HepG2 (cell line): ENCODE data around the gene LAMTOR3. TPM values are rescaled to one million over a fixed set of nuclear protein-coding genes. Genes with fewer than 3 reads are reported as not detected.
A peak's percentile ranks its signal among the peaks of the same experiment; 100 is the strongest.

Experiments used
- ATAC-seq: fragments of 200-7000 bp; cut with Tn5 transposase; 3 replicates; pipeline ENCODE4 v1.9.1; 2020; ENCODE audit warnings: mild to moderate bottlenecking, moderate library complexity
- BruUV-seq: library from RNA; stranded (reverse); fragments of 400-500 nt; replicated peaks from 2 replicates; lab custom pipeline; 2021; lab: Mats Ljungman, UMichigan
- CTCF ChIA-PET: fragments of 300-600 bp; formaldehyde crosslinking; extraction: SDS; loops from one replicate; lab custom pipeline; 2021; ENCODE audit warnings: low total read pairs, inconsistent platforms, low intra/inter-chr PET ratio; lab: Yijun Ruan, JAX
- POLR2A ChIA-PET: fragments of 350-600 bp; sonication (Branson Sonifier 250); formaldehyde crosslinking; loops from one replicate; lab custom pipeline; 2020; ENCODE audit warnings: antibody characterized with exemption, inconsistent platforms; lab: Yijun Ruan, JAX
- DNase-seq: peaks from one replicate; pipeline ENCODE4 v3.0.0-alpha.2; 2015; ENCODE audit warnings: low spot score
- FAIRE-seq: peaks from 3 replicates; lab custom pipeline; 2011; peaks lifted over from hg19 to GRCh38; lab: Jason Lieb, UNC
- H2AFZ ChIP-seq: one replicate; pipeline ENCODE4 v1.6.1; 2011; ENCODE audit warnings: low read length, inconsistent platforms
- H3K27ac ChIP-seq: fragments of 300-600 bp; 3 replicates; pipeline ENCODE4 v1.8.0; 2011; ENCODE audit warnings: mixed run types, mild to moderate bottlenecking, mixed read lengths, low read length, inconsistent platforms; ENCODE audit not compliant: insufficient read depth; ENCODE audit errors: extremely low read length
- H3K27me3 ChIP-seq, 2 experiments: fragments of 200-600 bp in 1 of 2; 2 replicates in 1 of 2; 3 replicates in 1 of 2; pipeline versions ENCODE4 v1.6.0 to v1.8.0; 2011; ENCODE audit warnings: low read length in 2 of 2, mild to moderate bottlenecking in 2 of 2, moderate library complexity in 2 of 2, inconsistent platforms in 1 of 2; ENCODE audit not compliant: insufficient read depth in 2 of 2, control insufficient read depth in 1 of 2
- H3K36me3 ChIP-seq, 2 experiments: fragments of 200-600 bp in 1 of 2; replicated peaks in 1 of 2; 2 replicates in 1 of 2; 3 replicates in 1 of 2; pipeline versions ENCODE4 v1.5.1 to v1.8.0; 2011; ENCODE audit warnings: low read length in 2 of 2, inconsistent platforms in 1 of 2; ENCODE audit not compliant: insufficient read depth in 2 of 2, control insufficient read depth in 1 of 2
- H3K4me1 ChIP-seq: 2 replicates; pipeline ENCODE4 v1.5.1; 2012; ENCODE audit warnings: low read length, inconsistent platforms; ENCODE audit not compliant: insufficient read depth
- H3K4me2 ChIP-seq: 2 replicates; pipeline ENCODE4 v1.6.0; 2011; ENCODE audit warnings: low read depth, low read length, inconsistent platforms
- H3K4me3 ChIP-seq, 3 experiments: fragments of 200-600 bp in 1 of 3; sonication (generic), shearing (Covaris generic) in 1 of 3; replicated peaks in 1 of 3; 2 replicates each; pipeline ENCODE4 v1.5.1; 2011 to 2016; ENCODE audit warnings: low read length in 3 of 3, inconsistent platforms in 2 of 3, low read depth in 2 of 3, mild to moderate bottlenecking in 2 of 3, control low read depth in 1 of 3, mixed read lengths in 1 of 3; ENCODE audit not compliant: insufficient read depth in 1 of 3
- H3K79me2 ChIP-seq: one replicate; pipeline ENCODE4 v1.6.1; 2011; ENCODE audit warnings: low read length, inconsistent platforms; ENCODE audit not compliant: insufficient read depth
- H3K9ac ChIP-seq: 2 replicates; pipeline ENCODE4 v1.6.0; 2011; ENCODE audit warnings: mild to moderate bottlenecking, low read depth, low read length, inconsistent platforms; ENCODE audit not compliant: insufficient read depth
- H3K9me3 ChIP-seq: 2 replicates; pipeline ENCODE4 v1.5.1; 2012; ENCODE audit warnings: mild to moderate bottlenecking, low read length
- H4K20me1 ChIP-seq: 2 replicates; pipeline ENCODE4 v1.6.0; 2011; ENCODE audit warnings: inconsistent platforms, mild to moderate bottlenecking, low read length, moderate library complexity; ENCODE audit not compliant: insufficient read depth
- CTCF ChIP-seq: sonication (generic); formaldehyde crosslinking; IDR thresholded peaks from 2 replicates; pipeline ENCODE4 v1.5.0; 2020; ENCODE audit warnings: mild to moderate bottlenecking, missing genetic modification reagents, moderate library complexity
- MAFF ChIP-seq: IDR thresholded peaks from 2 replicates; pipeline ENCODE4 v1.6.1; 2011; ENCODE audit warnings: low read depth, low read length, improper control_type of control experiment
- MAFG ChIP-seq: sonication (generic); formaldehyde crosslinking; IDR thresholded peaks from 2 replicates; pipeline ENCODE4 v1.5.1; 2020; ENCODE audit warnings: mild to moderate bottlenecking, missing genetic modification reagents
- MAFK ChIP-seq, 2 experiments: IDR thresholded peaks in 1 of 2; conservative IDR thresholded peaks in 1 of 2; 2 replicates each; pipeline ENCODE4 v1.6.1; 2011; ENCODE audit warnings: improper control_type of control experiment in 2 of 2, low read length in 2 of 2
- MYNN ChIP-seq: sonication (generic); formaldehyde crosslinking; IDR thresholded peaks from 2 replicates; pipeline ENCODE4 v1.4.0; 2020; ENCODE audit warnings: mild to moderate bottlenecking, low read depth, missing genetic modification reagents
- STAG1 ChIP-seq: sonication (generic); formaldehyde crosslinking; IDR thresholded peaks from 2 replicates; pipeline ENCODE4 v1.4.0; 2020; ENCODE audit warnings: missing genetic modification reagents
- TFAP4 ChIP-seq: sonication (generic); IDR thresholded peaks from 2 replicates; pipeline ENCODE4 v1.6.1; 2016; ENCODE audit warnings: low read depth, borderline replicate concordance
- ZMYM3 ChIP-seq: sonication (generic); formaldehyde crosslinking; IDR thresholded peaks from 2 replicates; pipeline ENCODE4 v1.5.1; 2020; ENCODE audit warnings: mild to moderate bottlenecking, missing genetic modification reagents
- ZNF674 ChIP-seq: sonication (generic); formaldehyde crosslinking; IDR thresholded peaks from 2 replicates; pipeline ENCODE4 v1.5.0; 2020; ENCODE audit warnings: low read depth, mild to moderate bottlenecking, missing genetic modification reagents
- WGBS: methylation state at CpG from one replicate; pipeline ENCODE4 v1.1.6; 2017; ENCODE audit warnings: low lambda C conversion rate; 5-methylcytosine and 5-hydroxymethylcytosine counted together
- in situ Hi-C: cut with HindIII; loops from 2 replicates; pipeline ENCODE4 v1.10.0; 2017; ENCODE audit warnings: low pct_unique_long_range_greater_than_20kb; ENCODE audit not compliant: extremely low pct_ligation_motif_present
- intact Hi-C: fragments of 100-400 bp; cut with micrococcal nuclease; formaldehyde crosslinking; loops from one replicate; pipeline ENCODE4 v1.10.0; 2022; ENCODE audit not compliant: unreplicated experiment
- polyA plus RNA-seq, 8 experiments: library from polyadenylated mRNA; depleted of rRNA in 3 of 8; stranded (reverse) in 7 of 8; unstranded in 1 of 8; fragments of >200 nt; fragmentation: Illumina TruSeq in 4 of 8; extraction: Trizol in 4 of 8; gene quantifications; 2 replicates each; pipeline versions ENCODE4 v1.2.1 to v1.2.3, GENCODE V29; 2011 to 2016; ENCODE audit warnings: low read depth in 4 of 8, missing spikeins in 1 of 8, mixed read lengths in 1 of 8; ENCODE audit not compliant: insufficient read depth in 1 of 8
- total RNA-seq, 5 experiments: library from RNA; depleted of rRNA; stranded (reverse); fragments of >200 nt; fragmentation: Illumina TruSeq; extraction: Trizol; gene quantifications; 2 replicates each; pipeline ENCODE4 v1.2.3, GENCODE V29; 2016; ENCODE audit warnings: low read depth in 1 of 5

The LAMTOR3 gene
- total and polyA plus RNA-seq, 2 of the 13 experiments (the other 11 are each of a cell fraction or from before 2014, with no cell fraction given): 47.6 to 49.1 TPM

- H3K9me3 ChIP-seq: no peaks in the 10 kb centered on the region
- no peak overlapping the region for H2AFZ ChIP-seq
- peak; percentile 91 to 97 for TF ChIP-seq MAFK (conservative IDR thresholded peaks at IDR 0.05 in 1 of 2, IDR thresholded peaks at IDR 0.05 in 1 of 2; ENCODE audit: low read length in 2 of 2)
- no peak for TF ChIP-seq MYNN (CRISPR knock-in tag)
- TF ChIP-seq MAFF: peak; percentile 94
- no peak for TF ChIP-seq ZMYM3 (CRISPR knock-in tag)
- H4K20me1 ChIP-seq: no peaks in the 10 kb centered on the region
- H3K36me3 ChIP-seq: peaks cover 4 to 29% of the 10 kb centered on the region in 2 experiments
- in situ Hi-C loops: loop anchor here (10.0 kb wide), 1 partner anchor 321 kb away; the partner anchor contains the start of gene TRMT10A
- no peak overlapping the region for H3K27ac ChIP-seq
- no peaks in the 10 kb centered on the region for H3K4me1 ChIP-seq
- H3K4me2 ChIP-seq: no peak overlapping the region
- DNase-seq (no peak), FAIRE-seq (no peak), ATAC-seq (no peak)
- H3K9ac ChIP-seq: no peak overlapping the region
- no peaks in the 10 kb centered on the region for H3K27me3 ChIP-seq
- POLR2A ChIA-PET: no interaction called here
- intact Hi-C loops: loop anchor here (1.0 to 5.0 kb wide), 3 partner anchors 77 to 808 kb away; no protein-coding TSS in a partner anchor
- BruUV-seq: no TSS peak
- CTCF ChIA-PET: interaction anchor here (1.7 kb wide), 1 partner anchor 324 kb away, joined by 6 read pairs; no protein-coding TSS in a partner anchor
- H3K4me3 ChIP-seq: no peak overlapping the region
- peaks cover 10% of the 10 kb centered on the region for H3K79me2 ChIP-seq
Observed at GRCh38 chr4:99885687-99886086, 8.5 kb downstream of the LAMTOR3 start.

- in situ Hi-C loops: loop anchor here (10.0 kb wide), 1 partner anchor 320 kb away; the partner anchor contains the start of gene TRMT10A
- Histone ChIP-seq H3K27me3 (no peaks in the 10 kb centered on the region), H3K4me1 (no peaks in the 10 kb centered on the region), H4K20me1 (no peaks in the 10 kb centered on the region), H3K4me3 (no peak overlapping the region), H3K27ac (no peak overlapping the region), H3K36me3 (peaks cover 6 to 34% of the 10 kb centered on the region in 2 experiments), H3K4me2 (no peak overlapping the region), H3K9me3 (no peaks in the 10 kb centered on the region), H3K9ac (no peak overlapping the region), H3K79me2 (peaks cover 8% of the 10 kb centered on the region), H2AFZ (no peak overlapping the region)
- intact Hi-C loops: loop anchor here (1.0 to 5.0 kb wide), 3 partner anchors 77 to 808 kb away; no protein-coding TSS in a partner anchor
- BruUV-seq: no TSS peak
- ChIA-PET CTCF (interaction anchor here (1.7 kb wide), 1 partner anchor 324 kb away, joined by 6 read pairs; no protein-coding TSS in a partner anchor), POLR2A (no interaction called here)
- WGBS: 92% methylated on average over 2 of the region's 2 CpGs
- peak; percentile 21 for DNase-seq
- no peak for ATAC-seq
- no peak for TF ChIP-seq ZNF674 (CRISPR knock-in tag)
- TF ChIP-seq TFAP4: 0 out of 2 replicates have a peak, but pooled peaks have one; percentile 15
- no peak for TF ChIP-seq MAFG
- TF ChIP-seq STAG1 (CRISPR knock-in tag): peak; percentile 60
- TF ChIP-seq CTCF (CRISPR knock-in tag): peak; percentile 45
- peak; percentile 68 for FAIRE-seq
Observed at GRCh38 chr4:99885063-99885664, 9.1 kb downstream of the LAMTOR3 start.
